Endothelial cell of umbilical vein (primary cell): ENCODE results near the gene DAB1. TPM values are rescaled to one million over a fixed set of nuclear protein-coding genes. Genes with fewer than 3 reads are reported as not detected.

Experiments
- BruUV-seq: library from RNA; stranded (reverse); fragments of 400-500 nt; replicated peaks from 2 replicates; lab custom pipeline; 2021; lab: Mats Ljungman, UMichigan
- CTCF ChIA-PET: fragments of 300-600, 350-600 bp; sonication (Branson Sonifier 250); formaldehyde crosslinking; loops from one replicate; lab custom pipeline; 2021; ENCODE audit warnings: antibody characterized with exemption, inconsistent platforms; lab: Charles Lee
- POLR2A ChIA-PET: fragments of 300-600, 350-600 bp; sonication (Branson Sonifier 250); formaldehyde crosslinking; loops from one replicate; lab custom pipeline; 2021; ENCODE audit warnings: antibody characterized with exemption, inconsistent platforms; lab: Charles Lee
- DNase-seq: peaks from one replicate; pipeline ENCODE4 v3.0.0-alpha.2; 2011; ENCODE audit warnings: low read depth, low spot score
- FAIRE-seq: peaks from 2 replicates; lab custom pipeline; 2011; peaks lifted over from hg19 to GRCh38; lab: Jason Lieb, UNC
- H2AFZ ChIP-seq: 2 replicates; pipeline ENCODE4 v1.6.0; 2012; ENCODE audit warnings: low read depth, low read length, control low read depth, inconsistent platforms
- H3K27ac ChIP-seq: 2 replicates; pipeline ENCODE4 v1.5.1; 2011; ENCODE audit warnings: low read depth, mild to moderate bottlenecking, control low read depth, low read length, moderate library complexity; ENCODE audit not compliant: insufficient read depth
- H3K27me3 ChIP-seq, 2 experiments: 2 replicates each; pipeline versions ENCODE4 v1.6.0 to v1.6.1; 2011; ENCODE audit warnings: low read length in 2 of 2, mixed read lengths in 1 of 2; ENCODE audit not compliant: control insufficient read depth in 2 of 2, insufficient read depth in 2 of 2
- H3K36me3 ChIP-seq, 2 experiments: 2 replicates in 1 of 2; 3 replicates in 1 of 2; pipeline ENCODE4 v1.5.1; 2011; ENCODE audit warnings: low read length in 2 of 2, mild to moderate bottlenecking in 1 of 2, moderate library complexity in 1 of 2; ENCODE audit not compliant: control insufficient read depth in 2 of 2, insufficient read depth in 2 of 2; ENCODE audit errors: extremely low read depth in 1 of 2
- H3K4me1 ChIP-seq: 3 replicates; pipeline ENCODE4 v1.5.1; 2011; ENCODE audit warnings: mild to moderate bottlenecking, low read length; ENCODE audit not compliant: control insufficient read depth, insufficient read depth; ENCODE audit errors: extremely low read depth
- H3K4me2 ChIP-seq: 2 replicates; pipeline ENCODE4 v1.6.1; 2011; ENCODE audit warnings: low read length, control low read depth, mixed read lengths; ENCODE audit not compliant: insufficient read depth
- H3K4me3 ChIP-seq, 3 experiments: fragments of 200-600 bp in 1 of 3; sonication (generic), shearing (Covaris generic) in 1 of 3; replicated peaks in 1 of 3; 2 replicates each; pipeline ENCODE4 v1.5.1; 2011 to 2016; ENCODE audit warnings: control low read depth in 3 of 3, low read length in 3 of 3, mild to moderate bottlenecking in 2 of 3, inconsistent platforms in 1 of 3, low read depth in 1 of 3, moderate library complexity in 1 of 3; ENCODE audit not compliant: insufficient read depth in 1 of 3
- H3K79me2 ChIP-seq: 2 replicates; pipeline ENCODE4 v1.6.0; 2012; ENCODE audit warnings: low read length, inconsistent platforms; ENCODE audit not compliant: control insufficient read depth, insufficient read depth
- H3K9ac ChIP-seq: replicated peaks from 2 replicates; pipeline ENCODE3; 2011; ENCODE audit warnings: low read length, control low read depth; ENCODE audit not compliant: insufficient read depth; ENCODE audit errors: extremely low read depth
- H3K9me1 ChIP-seq: replicated peaks from 3 replicates; pipeline ENCODE4 v1.6.0; 2011; ENCODE audit warnings: mild to moderate bottlenecking, low read length; ENCODE audit not compliant: control insufficient read depth, insufficient read depth; ENCODE audit errors: extremely low read depth
- H3K9me3 ChIP-seq: replicated peaks from 2 replicates; pipeline ENCODE4 v1.5.1; 2012; ENCODE audit warnings: low read length, inconsistent platforms; ENCODE audit not compliant: control insufficient read depth, insufficient read depth
- H4K20me1 ChIP-seq: replicated peaks from 2 replicates; pipeline ENCODE3; 2011; ENCODE audit warnings: mild to moderate bottlenecking, low read length; ENCODE audit not compliant: control insufficient read depth, insufficient read depth; ENCODE audit errors: extremely low read depth
- EZH2 ChIP-seq: IDR thresholded peaks from 2 replicates; pipeline ENCODE4 v1.6.1; 2012; ENCODE audit warnings: borderline replicate concordance, low read depth, mild to moderate bottlenecking, moderate library complexity, low read length, inconsistent platforms; ENCODE audit not compliant: severe bottlenecking
- FOS ChIP-seq: IDR thresholded peaks from 2 replicates; pipeline ENCODE4 v1.6.1; 2011; ENCODE audit warnings: mild to moderate bottlenecking, low read length, moderate library complexity, borderline replicate concordance; ENCODE audit not compliant: insufficient read depth
- GATA2 ChIP-seq: IDR thresholded peaks from 2 replicates; pipeline ENCODE4 v1.7.0; 2011; ENCODE audit warnings: low read depth, mild to moderate bottlenecking, moderate library complexity, mixed read lengths, low read length; ENCODE audit not compliant: insufficient read length, insufficient read depth
- JUN ChIP-seq: IDR thresholded peaks from 2 replicates; pipeline ENCODE4 v1.6.1; 2011; ENCODE audit warnings: borderline replicate concordance, low read depth; ENCODE audit not compliant: insufficient read length, insufficient read depth
- MYC ChIP-seq: IDR thresholded peaks from one replicate; pipeline ENCODE4 v1.6.1; 2011; ENCODE audit warnings: mild to moderate bottlenecking, low read depth, low read length
- POLR2A ChIP-seq: IDR thresholded peaks from 2 replicates; pipeline ENCODE4 v1.6.1; 2012; ENCODE audit warnings: low read depth, mild to moderate bottlenecking, control low read depth, low read length
- POLR2AphosphoS5 ChIP-seq: IDR thresholded peaks from 2 replicates; pipeline ENCODE4 v1.6.1; 2012; ENCODE audit warnings: low read depth, mild to moderate bottlenecking, control low read depth, low read length, moderate library complexity; ENCODE audit not compliant: insufficient read depth
- dilution Hi-C: fragments of 300-500 bp; cut with MboI; formaldehyde crosslinking; loops from one replicate; pipeline ENCODE4 v1.15.0; 2019; ENCODE audit warnings: low sequenced_read_pairs; ENCODE audit not compliant: extremely low pct_ligation_motif_present
- intact Hi-C: fragments of 100-400 bp; cut with micrococcal nuclease; formaldehyde crosslinking; loops from one replicate; pipeline ENCODE4 v1.10.0; 2022
- polyA plus RNA-seq, 4 experiments: library from polyadenylated mRNA; depleted of rRNA in 3 of 4; stranded (reverse) in 3 of 4; unstranded in 1 of 4; fragments of >200 nt; gene quantifications; 2 replicates each; pipeline versions ENCODE4 v1.2.1 to v1.2.3, GENCODE V29; 2011 to 2012; ENCODE audit warnings: missing spikeins in 1 of 4
- total RNA-seq: library from RNA; stranded (reverse); gene quantifications from 2 replicates; pipeline ENCODE4 v1.2.3, GENCODE V29; 2021
- TF ChIP-seq, protein P1 (sequence below), 2 donors: IDR thresholded peaks; 1 replicate in 1 of 2; 2 replicates in 1 of 2; pipeline ENCODE4 v1.5.1; 2011; ENCODE audit warnings: low read length in 2 of 2, mild to moderate bottlenecking in 2 of 2, moderate library complexity in 2 of 2, control low read depth in 1 of 2, inconsistent platforms in 1 of 2, low read depth in 1 of 2; ENCODE audit not compliant: insufficient read depth in 1 of 2; ENCODE audit errors: extremely low read depth in 1 of 2

The DAB1 gene
- total and polyA plus RNA-seq, 2 donors (not counting 3 experiments of a cell fraction or from before 2014, with no cell fraction given): not detected

DNA sequence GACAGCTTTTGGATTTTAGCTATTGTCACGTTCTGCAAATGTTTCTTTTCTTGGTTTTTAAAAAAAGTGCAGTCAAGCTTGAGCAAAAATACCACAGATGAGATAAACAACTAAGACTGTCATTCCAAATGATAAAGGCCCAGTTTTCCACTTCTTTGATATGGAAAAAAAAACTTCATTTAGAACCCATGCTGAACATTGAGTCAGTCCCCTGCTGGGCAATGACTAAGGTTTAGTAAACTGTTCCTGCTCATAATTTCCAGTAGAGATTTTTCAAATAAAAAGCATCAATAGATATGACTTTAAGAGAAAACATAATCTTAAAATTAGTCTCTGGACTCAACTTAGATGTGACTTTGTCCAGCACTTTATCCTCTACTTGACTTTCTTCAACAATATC lies 290.2 kb downstream of the DAB1 start:
- intact Hi-C loops: no loop called here
- BruUV-seq: no TSS peak
- no peaks in the 10 kb centered on the region for H3K9me1 ChIP-seq
- no peaks in the 10 kb centered on the region for H4K20me1 ChIP-seq
- no peaks in the 10 kb centered on the region for H3K9me3 ChIP-seq
- DNase-seq (no peak), FAIRE-seq (no peak)
- H3K27ac ChIP-seq: no peak overlapping the region
- no peak overlapping the region for H3K4me2 ChIP-seq
- no peak overlapping the region for H3K9ac ChIP-seq
- no peaks in the 10 kb centered on the region for H3K4me1 ChIP-seq
- H2AFZ ChIP-seq: no peak overlapping the region
- POLR2A ChIA-PET: no interaction called here
- dilution Hi-C loops: no loop called here
- H3K27me3 ChIP-seq: no peaks in the 10 kb centered on the region
- H3K4me3 ChIP-seq: no peak overlapping the region
- H3K79me2 ChIP-seq: no peaks in the 10 kb centered on the region
- no peaks in the 10 kb centered on the region for H3K36me3 ChIP-seq
- TF ChIP-seq POLR2AphosphoS5 (no peak), GATA2 (no peak), EZH2 (no peak), FOS (no peak), JUN (no peak), MYC (no peak), POLR2A (no peak)
- TF ChIP-seq, protein P1, sequence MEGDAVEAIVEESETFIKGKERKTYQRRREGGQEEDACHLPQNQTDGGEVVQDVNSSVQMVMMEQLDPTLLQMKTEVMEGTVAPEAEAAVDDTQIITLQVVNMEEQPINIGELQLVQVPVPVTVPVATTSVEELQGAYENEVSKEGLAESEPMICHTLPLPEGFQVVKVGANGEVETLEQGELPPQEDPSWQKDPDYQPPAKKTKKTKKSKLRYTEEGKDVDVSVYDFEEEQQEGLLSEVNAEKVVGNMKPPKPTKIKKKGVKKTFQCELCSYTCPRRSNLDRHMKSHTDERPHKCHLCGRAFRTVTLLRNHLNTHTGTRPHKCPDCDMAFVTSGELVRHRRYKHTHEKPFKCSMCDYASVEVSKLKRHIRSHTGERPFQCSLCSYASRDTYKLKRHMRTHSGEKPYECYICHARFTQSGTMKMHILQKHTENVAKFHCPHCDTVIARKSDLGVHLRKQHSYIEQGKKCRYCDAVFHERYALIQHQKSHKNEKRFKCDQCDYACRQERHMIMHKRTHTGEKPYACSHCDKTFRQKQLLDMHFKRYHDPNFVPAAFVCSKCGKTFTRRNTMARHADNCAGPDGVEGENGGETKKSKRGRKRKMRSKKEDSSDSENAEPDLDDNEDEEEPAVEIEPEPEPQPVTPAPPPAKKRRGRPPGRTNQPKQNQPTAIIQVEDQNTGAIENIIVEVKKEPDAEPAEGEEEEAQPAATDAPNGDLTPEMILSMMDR (IDR thresholded peaks at IDR 0.05; ENCODE audit: extremely low read depth in 1 of 2, insufficient read depth in 1 of 2, low read depth in 1 of 2, low read length in 2 of 2): no peak
- CTCF ChIA-PET: no interaction called here
